IMR-90 (cell line): ENCODE results near the gene HMBS.

Experiments used
- MAFK ChIP-seq: IDR thresholded peaks from 2 replicates; pipeline ENCODE4 v1.6.1; 2012; ENCODE audit warnings: low read depth, low read length, improper control_type of control experiment
- MAZ ChIP-seq: IDR thresholded peaks from 2 replicates; pipeline ENCODE4 v1.6.1; 2012; ENCODE audit warnings: low read depth, mild to moderate bottlenecking, low read length, improper control_type of control experiment, moderate library complexity, borderline replicate concordance
- POLR2A ChIP-seq: IDR thresholded peaks from 2 replicates; pipeline ENCODE4 v1.6.1; 2012; ENCODE audit warnings: mild to moderate bottlenecking, low read depth, low read length
- RAD21 ChIP-seq: IDR thresholded peaks from 2 replicates; pipeline ENCODE4 v1.6.1; 2012; ENCODE audit warnings: low read length, improper control_type of control experiment
- TF ChIP-seq, protein P1 (sequence below): conservative IDR thresholded peaks from 2 replicates; pipeline ENCODE4 v1.5.1; 2012; ENCODE audit warnings: mild to moderate bottlenecking, low read depth, low read length, improper control_type of control experiment

DNA sequence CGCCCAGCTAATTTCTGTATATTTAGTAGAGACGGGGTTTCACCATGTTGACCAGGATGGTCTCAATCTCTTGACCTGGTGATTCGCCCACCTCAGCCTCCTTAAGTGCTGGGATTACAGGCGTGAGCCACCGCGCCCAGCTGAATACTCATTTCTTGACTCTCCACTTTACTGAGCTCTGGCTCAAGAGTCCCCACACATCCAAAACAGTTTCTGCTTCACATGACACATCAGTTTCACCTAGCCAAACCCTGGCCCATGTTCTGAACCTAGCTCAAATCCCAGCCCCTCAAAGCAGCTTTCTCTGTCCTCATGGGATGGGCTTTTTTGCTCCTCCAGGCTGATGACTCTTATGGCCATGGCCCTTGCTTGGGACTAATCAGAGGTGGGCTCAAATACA lies 37.5 kb upstream of the HMBS start:
- TF ChIP-seq RAD21: no peak
- TF ChIP-seq, protein P1, sequence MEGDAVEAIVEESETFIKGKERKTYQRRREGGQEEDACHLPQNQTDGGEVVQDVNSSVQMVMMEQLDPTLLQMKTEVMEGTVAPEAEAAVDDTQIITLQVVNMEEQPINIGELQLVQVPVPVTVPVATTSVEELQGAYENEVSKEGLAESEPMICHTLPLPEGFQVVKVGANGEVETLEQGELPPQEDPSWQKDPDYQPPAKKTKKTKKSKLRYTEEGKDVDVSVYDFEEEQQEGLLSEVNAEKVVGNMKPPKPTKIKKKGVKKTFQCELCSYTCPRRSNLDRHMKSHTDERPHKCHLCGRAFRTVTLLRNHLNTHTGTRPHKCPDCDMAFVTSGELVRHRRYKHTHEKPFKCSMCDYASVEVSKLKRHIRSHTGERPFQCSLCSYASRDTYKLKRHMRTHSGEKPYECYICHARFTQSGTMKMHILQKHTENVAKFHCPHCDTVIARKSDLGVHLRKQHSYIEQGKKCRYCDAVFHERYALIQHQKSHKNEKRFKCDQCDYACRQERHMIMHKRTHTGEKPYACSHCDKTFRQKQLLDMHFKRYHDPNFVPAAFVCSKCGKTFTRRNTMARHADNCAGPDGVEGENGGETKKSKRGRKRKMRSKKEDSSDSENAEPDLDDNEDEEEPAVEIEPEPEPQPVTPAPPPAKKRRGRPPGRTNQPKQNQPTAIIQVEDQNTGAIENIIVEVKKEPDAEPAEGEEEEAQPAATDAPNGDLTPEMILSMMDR: no peak
- TF ChIP-seq MAFK: no peak
- TF ChIP-seq POLR2A: no peak
- no peak for TF ChIP-seq MAZ
